Activated T-helper 9 cell treated with anti-CD3 and anti-CD28 coated beads, Interleukin-2, amount 50 U/mL, for 16 hours (primary cell): Measurements from ENCODE around the gene IFT122.
"Not testable (repeated sequence)": the region's sequence is repeated elsewhere in the genome, so short reads cannot be mapped to it uniquely, and the experiment has no call there.

ENCODE experiments used
- DNase-seq: peaks from one replicate; pipeline ENCODE4 v3.0.0-alpha.2; 2020; ENCODE audit warnings: low read depth

IFT122 gene

DNA sequence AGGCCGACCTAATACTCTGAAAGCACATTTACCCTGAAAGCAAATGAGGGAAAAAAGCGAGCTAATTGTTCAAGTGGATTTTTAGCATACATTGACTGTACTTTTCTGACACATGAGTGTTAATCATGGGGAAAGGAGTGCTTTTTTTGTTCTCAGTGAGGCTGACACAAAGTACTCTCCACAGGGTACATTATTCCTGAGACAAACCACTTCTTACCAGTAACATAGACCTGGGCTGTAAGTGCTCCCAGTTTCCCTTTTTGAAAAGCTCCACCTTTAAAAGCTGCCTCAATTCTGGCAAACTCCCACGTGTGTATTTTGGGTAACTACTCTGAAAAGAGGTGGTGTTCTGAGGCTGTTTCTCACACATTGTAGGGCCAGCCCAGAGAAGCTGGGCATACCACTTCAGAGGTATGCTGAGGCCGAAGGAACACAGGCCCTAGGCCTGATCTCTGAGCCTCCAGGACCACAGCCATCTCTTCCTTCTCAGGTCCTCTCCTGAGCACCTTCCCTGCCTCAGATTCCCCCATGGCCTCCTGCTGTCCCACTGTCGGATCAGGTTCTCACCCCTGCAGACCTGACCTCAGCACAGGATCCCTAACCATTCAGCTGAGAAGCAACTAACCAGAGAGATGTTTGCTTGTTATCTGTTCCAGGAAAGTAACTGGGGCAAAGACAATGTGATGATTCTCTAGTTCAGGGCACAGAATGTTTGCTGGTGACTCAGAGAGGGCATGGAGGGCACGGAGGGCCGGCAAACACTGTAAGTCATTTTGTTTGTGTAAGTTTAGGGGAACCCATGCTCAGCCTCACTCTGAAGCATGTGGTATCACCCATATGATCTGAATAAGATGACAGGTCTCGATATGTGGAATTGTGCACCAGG lies 58.8 kb downstream of the IFT122 start:
- not testable (repeated sequence) for DNase-seq

DNA sequence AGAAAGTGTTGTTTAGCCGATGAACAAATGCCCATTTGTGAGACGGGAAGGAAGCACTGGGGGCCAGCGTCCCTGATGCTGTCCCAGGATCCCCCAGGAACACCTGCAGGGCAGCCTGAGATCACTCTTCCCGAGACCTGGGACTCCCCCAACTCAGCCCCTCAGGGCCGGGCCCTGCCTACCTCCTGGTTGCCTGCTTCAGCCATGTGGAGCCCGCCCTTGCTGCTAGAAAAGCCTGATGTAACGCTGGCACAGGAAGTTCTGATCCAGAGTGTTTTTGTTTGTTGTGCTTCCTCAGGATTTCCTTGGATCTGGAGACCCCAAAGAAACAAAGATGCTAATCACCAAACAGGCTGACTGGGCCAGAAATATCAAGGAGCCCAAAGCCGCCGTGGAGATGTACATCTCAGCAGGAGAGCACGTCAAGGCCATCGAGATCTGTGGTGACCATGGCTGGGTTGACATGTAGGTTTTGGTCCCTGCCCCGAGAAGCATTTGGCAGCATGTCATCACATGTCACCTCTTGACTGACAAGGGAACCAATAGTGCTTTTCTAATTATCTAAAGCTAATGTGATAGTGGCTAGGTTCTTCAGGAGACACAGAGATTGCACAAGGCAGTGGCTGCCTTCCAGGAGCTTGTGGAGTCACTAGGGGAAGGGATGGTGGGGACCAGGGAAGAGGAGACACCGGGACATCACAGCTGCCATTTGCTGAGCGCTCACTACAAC lies 59.7 kb downstream of the IFT122 start:
- DNase-seq, result not testable (repeated sequence)

DNA sequence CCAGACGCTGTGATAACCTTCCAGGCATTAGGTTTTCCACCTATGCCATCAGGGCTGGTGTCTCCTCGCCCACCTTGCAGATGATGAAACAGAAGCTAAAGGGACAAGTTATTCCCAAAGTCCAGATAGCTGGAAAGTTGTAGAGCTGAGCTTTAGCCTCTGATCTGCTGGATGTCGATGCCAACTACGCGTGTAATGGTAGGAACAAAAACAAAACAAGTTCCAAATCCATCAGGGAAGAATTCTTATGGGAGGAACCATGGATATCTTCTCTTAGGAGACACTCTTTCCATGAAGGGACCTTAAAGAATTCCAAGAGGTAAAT lies 60.3 kb downstream of the IFT122 start:
- no peak for DNase-seq

DNA sequence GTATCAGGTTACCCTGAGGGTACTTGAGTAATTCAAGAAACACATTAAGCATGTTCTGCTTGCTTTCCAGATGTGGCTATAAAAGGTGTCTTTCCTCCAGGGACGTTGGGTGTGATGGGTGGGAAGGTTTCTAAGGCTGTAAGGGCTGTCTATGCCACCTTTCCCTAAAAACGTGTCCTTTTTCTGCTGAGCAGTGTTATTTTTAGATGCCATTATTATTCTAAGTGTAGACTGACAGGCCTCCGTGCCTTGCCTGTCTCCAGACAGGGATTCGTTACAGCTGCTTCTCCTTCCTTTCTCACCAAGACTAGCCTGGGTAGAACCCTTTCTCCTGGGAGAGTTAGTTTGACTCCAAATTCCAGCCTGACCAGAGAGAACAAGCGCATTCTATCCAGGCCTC lies 61.6 kb downstream of the IFT122 start:
- no peak for DNase-seq

DNA sequence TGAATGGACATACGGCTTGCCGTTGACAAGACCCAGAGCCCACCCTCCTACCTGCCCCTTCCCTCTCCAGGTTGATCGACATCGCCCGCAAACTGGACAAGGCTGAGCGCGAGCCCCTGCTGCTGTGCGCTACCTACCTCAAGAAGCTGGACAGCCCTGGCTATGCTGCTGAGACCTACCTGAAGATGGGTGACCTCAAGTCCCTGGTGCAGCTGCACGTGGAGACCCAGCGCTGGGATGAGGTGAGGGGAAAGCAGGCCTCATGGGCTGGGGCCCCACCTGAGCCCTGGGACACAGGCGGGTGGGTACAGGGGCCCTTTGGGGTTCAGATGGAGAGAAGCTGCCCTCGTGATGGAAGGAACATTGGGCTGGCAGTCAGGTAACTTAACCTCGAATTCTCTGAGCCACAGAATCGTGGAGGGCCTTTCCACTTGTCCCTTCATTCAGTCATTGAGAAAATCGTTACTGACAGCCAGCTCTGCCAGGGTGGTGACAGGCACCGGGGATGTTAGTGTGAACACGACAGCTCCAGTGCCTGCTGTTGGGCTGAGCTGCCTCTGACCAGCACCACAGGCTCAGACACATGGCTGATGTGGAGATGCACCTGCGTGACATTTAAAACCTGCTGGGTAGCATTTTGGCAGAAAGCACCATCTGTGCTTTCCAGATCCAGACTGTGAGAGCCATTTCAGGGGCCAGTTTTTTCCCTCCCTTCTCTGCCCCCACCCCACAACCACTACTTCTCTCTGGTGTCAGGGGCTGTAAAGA lies 62.8 kb downstream of the IFT122 start:
- DNase-seq, result no peak

DNA sequence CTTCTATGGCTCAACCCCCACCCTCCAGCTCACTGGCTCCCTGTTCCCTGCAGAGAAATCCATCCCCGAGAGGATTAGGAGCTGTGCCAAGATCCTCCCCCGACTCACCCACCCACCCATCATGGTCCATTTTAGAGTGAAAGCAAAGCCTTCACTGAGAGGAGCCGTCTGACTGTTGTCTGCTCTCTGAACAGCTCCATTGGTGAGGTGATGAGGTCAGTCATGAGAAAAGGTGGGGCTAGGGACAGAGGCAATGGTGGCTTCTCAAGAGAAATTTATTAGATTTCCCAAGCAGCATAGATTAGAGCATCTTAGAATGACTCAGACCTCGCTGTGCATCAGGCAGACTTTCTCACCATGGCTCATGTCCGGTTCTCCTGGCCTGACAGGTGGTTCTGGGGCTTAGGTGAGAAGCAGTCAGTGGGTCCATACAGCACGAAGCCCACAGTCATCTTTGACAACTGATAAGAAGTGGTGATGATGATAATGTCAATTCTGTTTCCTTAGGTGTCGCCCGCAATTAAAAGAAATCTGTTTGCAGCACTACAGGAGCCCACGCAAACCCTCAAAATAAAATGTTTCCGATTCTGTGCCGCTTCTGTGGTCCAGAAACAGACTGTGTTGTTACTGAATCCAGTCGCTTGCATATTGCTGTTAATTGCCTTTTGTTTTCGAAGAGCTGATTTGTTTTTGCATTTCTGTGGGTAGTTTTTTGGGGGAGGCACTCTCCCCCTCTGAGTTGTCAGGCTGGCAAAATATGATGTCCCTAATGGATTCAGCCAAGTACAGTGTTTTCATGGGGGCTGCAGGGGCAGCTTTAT lies 63.7 kb downstream of the IFT122 start:
- DNase-seq, result no peak

DNA sequence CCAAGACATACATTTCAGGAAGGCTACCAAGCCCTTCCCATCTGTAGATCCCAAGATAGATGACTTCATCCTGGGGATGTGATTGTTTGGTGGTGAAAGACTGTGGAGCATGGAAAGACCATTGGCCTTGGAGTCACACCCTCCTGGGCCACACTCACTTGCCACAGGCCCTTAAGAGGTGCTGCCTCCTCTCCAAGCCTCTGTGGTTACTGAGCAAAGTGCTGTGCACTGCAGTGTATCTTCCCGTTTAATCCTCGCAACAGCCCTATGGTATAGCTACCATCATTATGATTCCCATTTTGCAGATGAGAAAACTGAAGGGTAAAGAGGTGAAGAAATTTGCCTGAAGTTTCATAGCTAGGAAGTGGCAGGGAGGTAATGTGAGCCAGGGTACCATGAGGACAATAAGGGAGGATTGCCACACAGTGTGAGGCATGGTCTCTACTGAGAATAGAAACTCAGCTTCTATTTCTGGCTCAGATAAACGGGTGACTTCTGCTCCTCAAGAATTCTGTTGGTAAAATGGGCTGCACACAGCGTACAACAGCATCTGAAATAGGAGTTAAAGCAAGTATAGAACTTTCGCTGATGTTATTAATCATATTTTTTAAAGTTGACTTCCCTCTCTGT lies 64.6 kb downstream of the IFT122 start:
- no peak for DNase-seq

DNA sequence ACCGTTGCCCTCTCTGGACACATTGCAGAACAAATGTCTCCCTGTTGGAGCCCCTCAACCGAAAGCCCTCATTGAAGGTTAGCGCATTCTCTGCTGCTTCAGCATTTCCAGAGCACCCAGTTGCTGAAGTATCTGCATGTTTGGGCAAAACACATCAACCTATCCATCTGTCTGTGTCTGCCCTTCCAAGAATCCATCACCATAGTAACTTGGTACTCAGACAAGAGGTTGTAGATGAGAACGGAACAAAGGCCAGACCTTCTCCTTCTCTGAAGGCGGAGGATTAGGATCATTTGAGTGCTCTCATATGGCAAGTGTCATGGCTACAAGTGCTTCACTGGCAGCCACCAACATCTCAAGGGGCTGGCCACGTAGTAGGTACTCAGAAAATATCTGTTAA lies 65.3 kb downstream of the IFT122 start:
- DNase-seq, result no peak

DNA sequence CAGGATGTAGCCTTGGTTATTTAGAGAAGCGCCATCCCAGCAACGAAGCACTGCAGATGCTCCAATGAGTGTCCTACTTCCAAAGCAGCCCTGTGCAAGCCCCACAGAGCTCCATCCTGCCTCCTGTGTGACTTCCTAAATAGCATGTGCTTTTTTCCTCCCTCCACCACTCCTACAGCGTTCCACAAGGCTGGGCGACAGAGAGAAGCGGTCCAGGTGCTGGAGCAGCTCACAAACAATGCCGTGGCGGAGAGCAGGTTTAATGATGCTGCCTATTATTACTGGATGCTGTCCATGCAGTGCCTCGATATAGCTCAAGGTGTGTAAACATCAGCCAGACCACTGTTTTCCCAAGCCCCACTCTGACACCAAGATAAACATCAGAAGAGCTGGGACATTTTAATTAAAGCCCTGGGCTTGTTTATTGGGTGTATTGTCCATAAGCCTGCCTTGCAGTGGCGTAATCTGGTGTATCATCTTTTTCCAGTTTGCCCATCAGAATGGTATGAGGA lies 66.3 kb downstream of the IFT122 start:
- no peak for DNase-seq

DNA sequence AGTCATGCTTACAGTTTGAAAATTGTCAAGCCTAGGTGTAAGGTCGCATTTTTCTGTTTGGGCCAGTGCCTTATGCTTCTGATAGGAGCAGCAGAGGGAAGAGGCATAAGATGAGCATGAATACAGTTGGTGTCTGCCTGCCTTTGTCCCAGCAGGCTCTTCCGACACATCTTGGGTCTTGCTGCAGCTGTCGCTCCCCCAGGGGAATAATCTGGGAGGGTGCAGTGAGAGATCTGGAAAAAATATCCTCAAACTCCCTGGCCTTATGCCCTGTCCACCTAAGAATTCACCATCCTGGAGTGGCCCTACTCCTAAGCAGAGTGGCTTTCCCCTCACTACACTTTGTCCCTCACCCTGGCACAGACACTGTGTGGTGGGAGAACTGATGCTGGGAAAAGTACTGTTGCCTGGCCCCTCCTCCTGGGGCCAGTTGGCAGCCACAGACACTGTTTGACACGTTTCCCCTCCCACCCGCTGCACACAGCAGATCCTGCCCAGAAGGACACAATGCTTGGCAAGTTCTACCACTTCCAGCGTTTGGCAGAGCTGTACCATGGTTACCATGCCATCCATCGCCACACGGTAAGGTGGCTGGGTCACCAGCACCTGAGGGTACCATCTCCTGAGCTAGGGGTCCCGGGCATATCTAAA lies 67.3 kb downstream of the IFT122 start:
- DNase-seq, result no peak

DNA sequence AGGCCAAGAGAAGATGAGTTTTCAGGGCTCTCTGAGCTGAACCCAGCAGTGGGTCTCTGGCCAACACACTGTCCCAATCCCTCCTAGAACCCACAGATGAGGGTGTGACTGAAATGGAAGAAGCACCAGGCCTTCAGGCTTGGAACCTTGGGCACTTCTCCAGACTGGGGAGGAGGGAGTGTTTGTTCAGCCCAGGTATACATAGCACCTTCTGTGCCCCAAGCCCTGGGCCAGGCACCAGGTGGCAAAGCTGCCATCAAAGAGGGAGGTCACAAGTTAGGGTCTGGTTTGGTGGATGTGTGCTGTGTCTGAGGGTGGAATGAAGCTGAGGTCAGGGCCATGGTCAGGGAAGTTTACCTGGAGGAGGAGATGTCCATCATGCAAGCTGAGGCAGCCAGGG lies 72.6 kb downstream of the IFT122 start:
- no peak for DNase-seq

DNA sequence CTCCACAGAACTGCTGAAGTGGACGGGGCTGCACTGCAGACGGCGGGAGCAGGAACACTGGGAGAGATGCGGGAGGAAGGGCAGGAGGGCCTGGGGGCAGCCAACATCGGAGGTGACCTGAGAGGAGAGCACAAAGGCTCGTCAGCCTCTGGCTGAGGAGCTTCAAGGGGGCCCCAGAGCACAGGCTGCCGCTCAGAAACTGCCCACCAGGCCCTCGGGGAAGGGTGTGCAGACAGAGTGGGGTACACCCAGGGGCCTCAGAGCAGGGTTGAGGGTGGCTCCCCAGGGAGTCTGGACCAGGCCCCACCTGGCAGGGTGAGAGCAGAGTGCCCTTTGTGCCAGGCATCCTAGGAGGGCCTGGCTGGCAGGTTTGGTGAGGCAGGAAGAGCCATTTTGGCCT lies 73.7 kb downstream of the IFT122 start:
- DNase-seq, result no peak

DNA sequence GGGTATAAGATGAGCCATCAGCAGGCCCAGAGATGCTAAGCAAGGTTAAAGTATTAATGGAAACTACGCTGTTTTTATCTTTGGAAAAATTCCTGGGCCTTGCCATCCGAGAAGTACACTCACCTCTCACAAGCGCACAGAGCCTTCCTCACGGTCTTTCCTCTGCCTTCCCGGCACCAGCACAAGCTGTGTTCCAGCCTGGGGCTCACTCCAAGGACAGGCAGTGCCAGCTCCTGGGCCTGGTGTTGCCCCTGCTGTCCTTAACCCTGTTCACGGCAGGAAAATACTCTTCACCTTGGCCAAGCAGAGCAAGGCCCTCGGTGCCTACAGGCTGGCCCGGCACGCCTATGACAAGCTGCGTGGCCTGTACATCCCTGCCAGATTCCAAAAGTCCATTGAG lies 74.1 kb downstream of the IFT122 start:
- no peak for DNase-seq

DNA sequence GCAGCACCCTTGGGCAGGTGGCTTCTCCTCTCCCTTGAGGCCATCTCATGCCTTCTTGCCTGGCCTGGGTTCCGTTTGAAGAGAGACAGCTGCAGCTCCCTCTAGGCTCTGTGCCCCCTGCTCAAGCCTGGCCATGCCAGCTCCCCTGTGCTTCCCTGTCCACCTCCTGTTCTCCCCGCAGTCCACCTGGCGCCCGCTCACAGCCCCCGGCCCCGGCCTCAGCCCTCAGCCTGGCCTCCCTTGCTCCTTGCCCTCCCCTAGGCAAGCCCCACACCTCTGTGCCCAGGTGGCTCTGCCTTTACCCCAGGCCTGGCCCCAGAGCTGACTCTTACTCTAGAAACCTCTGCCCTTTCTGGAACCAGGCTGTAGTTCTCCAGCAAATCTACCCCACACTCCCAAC lies 74.5 kb downstream of the IFT122 start:
- no peak for DNase-seq

DNA sequence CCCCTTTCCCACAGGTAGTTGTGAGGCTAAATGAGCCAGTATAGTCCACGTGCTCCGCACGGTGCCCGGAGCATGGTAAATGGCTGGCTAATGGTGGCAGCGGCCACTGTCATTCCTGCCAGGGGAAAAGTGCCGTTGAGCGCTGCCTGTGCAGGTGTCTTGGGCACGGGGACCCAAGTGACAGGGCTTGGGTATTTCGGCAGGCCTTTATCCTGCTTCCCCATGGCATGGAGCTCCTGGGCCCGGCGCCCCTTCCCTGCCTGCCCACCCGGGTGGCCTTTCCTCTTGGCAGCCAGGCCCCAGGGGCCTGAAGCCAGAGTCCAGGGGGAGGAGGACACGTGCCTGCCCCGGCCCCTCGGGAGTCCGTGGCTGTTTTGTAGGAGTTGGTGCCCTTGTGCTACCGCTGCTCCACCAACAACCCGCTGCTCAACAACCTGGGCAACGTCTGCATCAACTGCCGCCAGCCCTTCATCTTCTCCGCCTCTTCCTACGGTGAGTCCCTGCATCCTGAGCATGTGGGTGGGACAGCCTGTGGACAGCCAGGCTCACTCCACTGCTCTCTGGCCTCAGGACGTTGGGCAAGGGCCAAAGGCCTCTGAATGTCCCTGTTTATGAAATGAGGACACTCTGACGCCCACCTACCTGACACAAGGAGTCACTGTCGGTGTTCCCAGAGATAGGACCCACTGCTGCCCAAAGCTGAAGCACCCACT lies 75.2 kb downstream of the IFT122 start:
- DNase-seq, result not testable (repeated sequence)

DNA sequence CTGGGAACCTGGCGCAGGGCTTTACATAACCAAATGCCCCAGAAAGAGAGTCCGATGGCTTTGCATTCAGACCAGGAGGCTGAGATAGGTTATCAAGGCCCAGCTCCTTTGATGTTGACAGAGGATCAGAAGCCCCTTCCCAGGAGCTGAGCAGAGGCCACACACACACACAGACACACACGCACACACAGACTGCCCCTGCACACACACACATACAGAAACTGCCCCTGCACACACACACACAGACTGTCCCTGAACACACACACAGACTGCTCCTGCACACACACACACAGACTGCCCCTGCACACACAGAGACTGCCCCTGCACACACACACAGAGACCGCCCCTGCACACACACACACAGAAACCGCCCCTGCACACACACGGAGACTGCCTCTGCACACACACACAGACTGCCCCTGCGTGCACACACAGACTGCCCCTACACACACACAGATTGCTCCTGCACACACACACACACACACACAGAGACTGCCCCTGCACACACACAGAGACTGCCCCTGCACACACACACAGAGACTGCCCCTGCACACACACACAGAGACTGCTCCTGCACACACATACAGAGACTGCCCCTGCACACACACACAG lies 75.9 kb downstream of the IFT122 start:
- not testable (repeated sequence) for DNase-seq

DNA sequence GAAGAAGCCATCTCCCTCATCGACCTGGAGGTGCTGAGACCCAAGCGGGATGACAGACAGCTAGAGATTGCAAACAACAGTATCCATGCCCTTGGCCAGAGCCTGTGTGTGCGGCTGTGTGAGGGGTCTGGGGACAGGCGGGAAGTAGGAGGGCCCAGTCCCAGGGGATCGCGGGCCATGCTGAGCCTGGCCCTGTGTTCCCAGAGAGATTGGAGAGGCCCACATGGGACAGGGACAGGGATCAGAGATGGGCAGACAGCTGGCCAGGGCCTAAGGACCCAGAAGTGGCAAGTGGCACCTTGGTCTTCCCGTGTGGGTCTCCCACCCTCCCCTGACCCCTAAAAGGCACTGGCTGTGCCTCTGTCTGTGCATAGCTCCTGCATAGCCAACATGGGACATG lies 77.5 kb downstream of the IFT122 start:
- no peak for DNase-seq

DNA sequence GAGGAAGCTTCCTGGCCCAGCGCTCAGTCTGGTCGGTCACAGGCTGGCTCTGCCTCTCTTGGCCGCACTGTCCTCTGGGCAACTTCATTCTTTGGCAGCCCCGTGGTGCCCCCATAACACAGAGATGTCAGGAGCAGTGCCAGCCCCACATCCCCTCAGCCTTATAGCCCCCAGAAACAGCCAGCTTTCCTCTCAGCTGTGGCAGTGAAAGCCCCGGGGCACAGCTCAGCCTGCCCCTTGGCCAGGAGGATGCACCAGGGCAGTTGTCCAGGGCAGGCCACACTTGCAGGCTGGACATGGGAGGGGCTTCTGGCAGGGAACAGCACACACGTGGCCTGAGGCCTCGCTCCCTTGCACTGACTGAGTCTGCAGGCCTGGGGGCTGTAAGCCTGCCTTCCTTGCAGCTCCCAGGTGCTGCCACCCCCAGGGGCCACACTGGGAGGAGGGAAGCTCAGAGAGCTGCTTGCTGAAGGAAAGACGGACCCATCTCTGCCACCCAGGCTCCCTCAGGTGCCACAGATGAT lies 78.1 kb downstream of the IFT122 start:
- no peak for DNase-seq

DNA sequence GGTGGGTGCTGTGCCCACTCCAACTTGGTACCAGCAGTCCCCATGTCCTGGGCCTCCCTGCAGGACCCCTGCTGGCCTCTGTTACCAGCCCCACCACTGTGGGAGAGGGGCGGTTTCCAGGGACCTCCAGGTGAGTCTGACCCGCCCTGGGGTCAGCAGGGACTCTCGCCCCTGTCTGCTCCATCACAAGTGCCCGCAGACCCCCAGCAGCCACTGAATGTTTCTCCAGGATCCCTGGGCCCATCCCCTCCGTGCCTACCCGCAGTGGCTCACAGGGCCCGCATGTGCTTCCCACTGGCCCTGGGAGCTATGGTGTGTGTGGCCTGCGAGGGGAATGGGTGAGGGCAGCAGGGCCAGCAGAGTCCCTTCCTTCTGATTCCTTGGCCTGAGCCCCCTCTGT lies 78.6 kb downstream of the IFT122 start:
- DNase-seq, result no peak
